ENCODE results near the gene ZSWIM4. TPM values are rescaled to one million over a fixed set of nuclear protein-coding genes. Genes with fewer than 3 reads are reported as not detected.
A peak's percentile ranks its signal among the peaks of the same experiment; 100 is the strongest.

The ZSWIM4 gene
- polyA plus RNA-seq, 1 of the 3 experiments (the other 2 are of a cell fraction): 4.7 TPM

- TF ChIP-seq RXRA (IDR thresholded peaks at IDR 0.05; ENCODE audit: borderline replicate concordance, low read depth) (no peak), ELF1 (IDR thresholded peaks at IDR 0.05) (peak; percentile 100), POLR2AphosphoS5 (IDR thresholded peaks at IDR 0.05; ENCODE audit: low read depth, low read length) (peak; percentile 96), IRF3 (IDR thresholded peaks at IDR 0.05; ENCODE audit: low read depth, low read length) (no peak; the same call in 1 of the 2 replicates), GABPA (IDR thresholded peaks at IDR 0.05; ENCODE audit: low read depth) (peak; percentile 98), MEF2A (IDR thresholded peaks at IDR 0.05; ENCODE audit: borderline replicate concordance, low read depth) (no peak), NFIC (IDR thresholded peaks at IDR 0.05; ENCODE audit: borderline replicate concordance) (no peak), EZH2phosphoT487 (IDR thresholded peaks at IDR 0.05; ENCODE audit: borderline replicate concordance, low read depth) (no peak), FOSL2 (IDR thresholded peaks at IDR 0.05; ENCODE audit: borderline replicate concordance, low read depth) (no peak)
- TF ChIP-seq, protein P1, sequence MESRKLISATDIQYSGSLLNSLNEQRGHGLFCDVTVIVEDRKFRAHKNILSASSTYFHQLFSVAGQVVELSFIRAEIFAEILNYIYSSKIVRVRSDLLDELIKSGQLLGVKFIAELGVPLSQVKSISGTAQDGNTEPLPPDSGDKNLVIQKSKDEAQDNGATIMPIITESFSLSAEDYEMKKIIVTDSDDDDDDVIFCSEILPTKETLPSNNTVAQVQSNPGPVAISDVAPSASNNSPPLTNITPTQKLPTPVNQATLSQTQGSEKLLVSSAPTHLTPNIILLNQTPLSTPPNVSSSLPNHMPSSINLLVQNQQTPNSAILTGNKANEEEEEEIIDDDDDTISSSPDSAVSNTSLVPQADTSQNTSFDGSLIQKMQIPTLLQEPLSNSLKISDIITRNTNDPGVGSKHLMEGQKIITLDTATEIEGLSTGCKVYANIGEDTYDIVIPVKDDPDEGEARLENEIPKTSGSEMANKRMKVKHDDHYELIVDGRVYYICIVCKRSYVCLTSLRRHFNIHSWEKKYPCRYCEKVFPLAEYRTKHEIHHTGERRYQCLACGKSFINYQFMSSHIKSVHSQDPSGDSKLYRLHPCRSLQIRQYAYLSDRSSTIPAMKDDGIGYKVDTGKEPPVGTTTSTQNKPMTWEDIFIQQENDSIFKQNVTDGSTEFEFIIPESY (IDR thresholded peaks at IDR 0.05; ENCODE audit: borderline replicate concordance, low read depth): peak; percentile 91; the same call in 1 of the 2 replicates
Measured at GRCh38 chr19:13774217-13775191, 20.7 kb upstream of the ZSWIM4 start, which contains the start of gene C19orf53 (continued).

GRCh38 chr19:13778398-13778797 is 16.8 kb upstream of the ZSWIM4 start:
- Histone ChIP-seq H3K4me3 (ENCODE audit: low read depth in 2 of 2, low read length in 1 of 2) (no peak overlapping the region), H3K9ac (no peak overlapping the region), H3K4me1 (ENCODE audit: control insufficient read depth in 1 of 2, insufficient read depth in 2 of 2, low read depth in 1 of 2, low read length in 1 of 2) (peaks cover 10 to 17% of the 10 kb centered on the region in 2 experiments; a peak in 3 of 4 replicates), H3K36me3 (replicated peaks in 1 of 2; ENCODE audit: control insufficient read depth in 1 of 2, insufficient read depth in 2 of 2, low read length in 1 of 2) (peaks cover 18 to 23% of the 10 kb centered on the region in 2 experiments), H3F3A (replicated peaks; ENCODE audit: insufficient read depth) (peaks cover 34% of the 10 kb centered on the region), H3K79me2 (ENCODE audit: insufficient read depth) (peaks cover 34% of the 10 kb centered on the region), H2AFZ (ENCODE audit: low read depth) (no peak overlapping the region), H4K20me1 (ENCODE audit: insufficient read depth) (no peaks in the 10 kb centered on the region), H3K9me3 (no peaks in the 10 kb centered on the region), H3K27me3 (ENCODE audit: insufficient read depth) (no peaks in the 10 kb centered on the region), H3K9me2 (no peaks in the 10 kb centered on the region), H3K4me2 (no peak overlapping the region), H3K27ac (ENCODE audit: low read depth in 2 of 2, low read length in 1 of 2) (no peak overlapping the region)
- ChIA-PET CTCF (no interaction called here), POLR2A (no interaction called here)
- 88% methylated on average over 5 of the region's 9 CpGs for WGBS (ENCODE audit: low lambda C conversion rate)
- no peak for DNase-seq
- no peak for TF ChIP-seq FOXJ3 (CRISPR knock-in tag; IDR thresholded peaks at IDR 0.05)
- no peak for TF ChIP-seq CHD2 (IDR thresholded peaks at IDR 0.05; ENCODE audit: low read length, partially characterized antibody)
- no peak for TF ChIP-seq JUND (IDR thresholded peaks at IDR 0.05)
- no peak for TF ChIP-seq EZH2phosphoT487 (IDR thresholded peaks at IDR 0.05; ENCODE audit: borderline replicate concordance, low read depth)
- no peak for TF ChIP-seq GABPA (IDR thresholded peaks at IDR 0.05; ENCODE audit: low read depth)

All from SK-N-SH (cell line).